Osteoblast (primary cell): Measurements from ENCODE around the gene PTPMT1. TPM values are rescaled to one million over a fixed set of nuclear protein-coding genes. Genes with fewer than 3 reads are reported as not detected.

Experiments
- DNase-seq: peaks from one replicate; pipeline ENCODE4 v3.0.0; 2011; ENCODE audit warnings: low spot score, mixed read lengths; ENCODE audit not compliant: insufficient read length; ENCODE audit errors: missing footprints
- H2AFZ ChIP-seq: 2 replicates; pipeline ENCODE4 v1.6.0; 2011; ENCODE audit warnings: mild to moderate bottlenecking, low read length
- H3K27ac ChIP-seq: 2 replicates; pipeline ENCODE4 v1.5.1; 2011; ENCODE audit warnings: mild to moderate bottlenecking, low read depth, low read length, moderate library complexity
- H3K27me3 ChIP-seq: 2 replicates; pipeline ENCODE4 v1.6.0; 2012; ENCODE audit warnings: mild to moderate bottlenecking, control low read depth, inconsistent platforms, low read length, moderate library complexity; ENCODE audit not compliant: insufficient read depth
- H3K36me3 ChIP-seq: 2 replicates; pipeline ENCODE4 v1.5.1; 2011; ENCODE audit warnings: mild to moderate bottlenecking, low read length, control low read depth, moderate library complexity; ENCODE audit not compliant: insufficient read depth
- H3K4me1 ChIP-seq: 2 replicates; pipeline ENCODE4 v1.5.1; 2011; ENCODE audit warnings: mild to moderate bottlenecking, low read length, control low read depth, moderate library complexity; ENCODE audit not compliant: insufficient read depth
- H3K4me2 ChIP-seq: 2 replicates; pipeline ENCODE4 v1.6.0; 2011; ENCODE audit warnings: mild to moderate bottlenecking, low read length; ENCODE audit not compliant: insufficient read depth
- H3K4me3 ChIP-seq: fragments of 200-600 bp; sonication (generic); 3 replicates; pipeline ENCODE4 v1.5.1; 2012; ENCODE audit warnings: mild to moderate bottlenecking, low read length, inconsistent platforms; ENCODE audit not compliant: insufficient read depth
- H3K79me2 ChIP-seq: 2 replicates; pipeline ENCODE4 v1.6.0; 2012; ENCODE audit warnings: mild to moderate bottlenecking, low read length, control low read depth, inconsistent platforms; ENCODE audit not compliant: insufficient read depth
- H3K9me3 ChIP-seq: 2 replicates; pipeline ENCODE4 v1.5.1; 2011; ENCODE audit warnings: low read depth, low read length, control low read depth
- H4K20me1 ChIP-seq: 2 replicates; pipeline ENCODE4 v1.6.0; 2012; ENCODE audit warnings: mild to moderate bottlenecking, low read length, control low read depth; ENCODE audit not compliant: insufficient read depth
- total RNA-seq: library from RNA; depleted of rRNA; stranded (reverse); fragments of >200 nt; gene quantifications from 2 replicates; pipeline ENCODE4 v1.2.3, GENCODE V29; 2012
- TF ChIP-seq, protein P1 (sequence below): IDR thresholded peaks from 2 replicates; pipeline ENCODE4 v1.5.1; 2011; ENCODE audit warnings: mild to moderate bottlenecking, low read depth, low read length, moderate library complexity; ENCODE audit errors: extremely low read depth

PTPMT1 gene
- total RNA-seq, 1 donor: 80.7 TPM

DNA sequence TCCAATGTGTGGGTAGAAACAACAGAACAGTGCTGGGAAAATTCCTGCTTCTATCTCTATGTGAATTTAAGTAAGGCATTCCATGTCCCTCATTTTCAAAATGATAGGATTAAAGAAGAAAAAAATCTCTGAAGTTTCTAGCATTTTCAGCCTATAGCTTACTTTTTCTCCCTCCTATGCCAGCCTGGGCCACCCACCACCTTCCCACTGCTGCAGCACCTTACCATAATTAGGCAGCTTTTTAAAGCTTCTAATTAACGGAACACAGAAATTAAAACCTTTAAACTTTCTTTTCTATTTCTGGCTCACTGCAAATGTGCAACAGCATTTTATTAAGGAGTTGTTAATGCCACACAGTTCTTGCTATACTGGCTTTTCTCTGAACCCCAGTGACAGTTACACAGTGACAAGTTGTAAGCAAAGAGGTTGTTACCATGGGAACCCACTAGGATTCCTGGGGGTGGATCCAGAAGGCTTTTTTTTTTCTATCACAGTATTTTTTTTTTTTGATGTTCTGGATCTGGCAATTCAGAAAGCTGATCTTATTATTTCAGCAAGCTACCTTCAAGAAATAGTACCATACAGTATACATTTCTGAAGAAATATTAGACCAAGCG lies 32.7 kb upstream of the PTPMT1 start:
- DNase-seq: peak; percentile 29
- Histone ChIP-seq H3K4me1 (peaks cover 32% of the 10 kb centered on the region), H4K20me1 (peaks cover 51% of the 10 kb centered on the region), H3K27me3 (no peaks in the 10 kb centered on the region), H3K4me2 (peak overlapping the region; percentile 59), H3K9me3 (no peaks in the 10 kb centered on the region), H2AFZ (no peak overlapping the region), H3K36me3 (peaks cover 4% of the 10 kb centered on the region), H3K79me2 (peaks cover 98% of the 10 kb centered on the region), H3K27ac (peak overlapping the region; percentile 77), H3K4me3 (peak overlapping the region; percentile 4)
- TF ChIP-seq, protein P1, sequence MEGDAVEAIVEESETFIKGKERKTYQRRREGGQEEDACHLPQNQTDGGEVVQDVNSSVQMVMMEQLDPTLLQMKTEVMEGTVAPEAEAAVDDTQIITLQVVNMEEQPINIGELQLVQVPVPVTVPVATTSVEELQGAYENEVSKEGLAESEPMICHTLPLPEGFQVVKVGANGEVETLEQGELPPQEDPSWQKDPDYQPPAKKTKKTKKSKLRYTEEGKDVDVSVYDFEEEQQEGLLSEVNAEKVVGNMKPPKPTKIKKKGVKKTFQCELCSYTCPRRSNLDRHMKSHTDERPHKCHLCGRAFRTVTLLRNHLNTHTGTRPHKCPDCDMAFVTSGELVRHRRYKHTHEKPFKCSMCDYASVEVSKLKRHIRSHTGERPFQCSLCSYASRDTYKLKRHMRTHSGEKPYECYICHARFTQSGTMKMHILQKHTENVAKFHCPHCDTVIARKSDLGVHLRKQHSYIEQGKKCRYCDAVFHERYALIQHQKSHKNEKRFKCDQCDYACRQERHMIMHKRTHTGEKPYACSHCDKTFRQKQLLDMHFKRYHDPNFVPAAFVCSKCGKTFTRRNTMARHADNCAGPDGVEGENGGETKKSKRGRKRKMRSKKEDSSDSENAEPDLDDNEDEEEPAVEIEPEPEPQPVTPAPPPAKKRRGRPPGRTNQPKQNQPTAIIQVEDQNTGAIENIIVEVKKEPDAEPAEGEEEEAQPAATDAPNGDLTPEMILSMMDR: no peak

DNA sequence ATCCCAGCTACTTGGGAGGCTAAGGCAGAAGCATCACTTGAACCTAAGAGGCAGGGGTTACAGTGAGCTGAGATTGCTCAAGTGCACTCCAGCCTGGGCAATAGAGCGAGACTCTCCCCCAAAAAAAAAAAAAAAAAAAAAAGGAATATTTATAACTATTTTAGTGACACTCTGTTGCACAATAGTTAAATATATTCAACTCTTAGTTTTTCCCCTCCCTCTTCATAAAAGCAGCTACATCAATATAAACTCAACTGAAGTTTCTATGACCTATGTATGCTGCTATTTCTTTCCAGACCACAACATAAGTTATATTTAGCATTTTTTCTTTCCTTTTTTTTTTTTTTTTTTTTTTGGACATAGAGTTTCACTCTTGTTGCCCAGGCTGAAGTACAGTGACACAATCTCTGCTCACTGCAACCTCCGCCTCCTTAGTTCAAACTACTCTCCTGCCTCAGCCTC lies 31.7 kb upstream of the PTPMT1 start:
- DNase-seq: peak; percentile 73
- Histone ChIP-seq H2AFZ (no peak overlapping the region), H3K79me2 (peaks cover 97% of the 10 kb centered on the region), H3K4me3 (no peak overlapping the region), H3K27me3 (no peaks in the 10 kb centered on the region), H3K4me2 (peak overlapping the region; percentile 36), H3K36me3 (peaks cover 4% of the 10 kb centered on the region), H4K20me1 (peaks cover 56% of the 10 kb centered on the region), H3K27ac (peak overlapping the region; percentile 77), H3K4me1 (peaks cover 34% of the 10 kb centered on the region), H3K9me3 (no peaks in the 10 kb centered on the region)
- TF ChIP-seq, protein P1: no peak

DNA sequence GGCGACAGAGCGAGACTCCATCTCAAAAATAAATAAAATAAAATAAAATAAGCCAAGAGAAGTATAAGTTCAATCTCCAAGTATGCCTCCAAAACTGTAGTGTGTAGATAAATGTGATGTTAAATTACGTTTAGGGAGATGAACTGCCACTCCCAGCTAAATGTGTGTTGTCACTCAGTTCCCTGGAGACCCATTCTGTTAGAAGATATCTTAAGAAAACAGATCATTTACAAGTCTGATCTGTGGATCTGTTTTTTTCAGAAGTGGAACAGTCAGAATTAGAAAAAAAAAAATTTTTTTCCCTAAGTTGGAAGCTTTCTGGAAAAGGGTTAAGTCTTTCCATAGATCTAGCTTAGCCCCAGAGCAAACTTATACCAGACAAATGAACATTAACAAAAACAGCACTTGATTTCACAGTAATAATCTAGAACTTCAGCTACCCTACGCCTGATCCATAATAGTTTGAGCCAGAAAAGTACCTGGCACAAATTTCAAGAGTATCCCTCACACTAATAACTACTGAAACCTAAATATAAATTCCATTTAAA lies 30.6 kb upstream of the PTPMT1 start:
- TF ChIP-seq, protein P1: no peak
- no peak for DNase-seq
- H3K9me3 ChIP-seq: no peaks in the 10 kb centered on the region
- H3K4me3 ChIP-seq: no peak overlapping the region
- peaks cover 44% of the 10 kb centered on the region for H3K4me1 ChIP-seq
- H3K27ac ChIP-seq: peak overlapping the region; percentile 77
- no peak overlapping the region for H2AFZ ChIP-seq
- no peak overlapping the region for H3K4me2 ChIP-seq
- H4K20me1 ChIP-seq: peaks cover 60% of the 10 kb centered on the region
- no peaks in the 10 kb centered on the region for H3K27me3 ChIP-seq
- peaks cover 4% of the 10 kb centered on the region for H3K36me3 ChIP-seq
- H3K79me2 ChIP-seq: peaks cover 97% of the 10 kb centered on the region

DNA sequence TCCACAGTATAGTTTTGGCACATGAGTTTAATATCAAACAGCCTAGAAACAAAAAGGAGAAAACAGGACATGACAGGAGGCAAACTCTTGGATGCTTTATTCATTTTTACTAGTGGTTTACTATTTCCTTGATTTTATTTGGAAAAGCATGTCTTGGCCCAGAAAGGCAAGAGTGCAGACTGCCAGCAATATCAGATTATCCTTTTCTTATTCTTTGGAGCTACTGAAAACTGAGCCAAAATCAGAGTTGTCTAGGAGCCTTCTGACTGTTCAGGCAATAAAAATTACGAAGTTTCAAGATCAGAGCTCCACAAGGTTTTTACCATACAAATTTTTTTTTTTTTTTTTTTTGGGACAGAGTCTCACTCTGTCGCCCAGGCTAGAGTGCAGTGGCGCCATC lies 28.5 kb upstream of the PTPMT1 start:
- no peak overlapping the region for H3K27ac ChIP-seq
- peaks cover 55% of the 10 kb centered on the region for H3K4me1 ChIP-seq
- H3K79me2 ChIP-seq: peaks cover 95% of the 10 kb centered on the region
- DNase-seq: no peak
- no peak overlapping the region for H3K4me2 ChIP-seq
- no peak overlapping the region for H2AFZ ChIP-seq
- TF ChIP-seq, protein P1: no peak
- peaks cover 64% of the 10 kb centered on the region for H4K20me1 ChIP-seq
- H3K36me3 ChIP-seq: peaks cover 4% of the 10 kb centered on the region
- no peaks in the 10 kb centered on the region for H3K27me3 ChIP-seq
- H3K9me3 ChIP-seq: no peaks in the 10 kb centered on the region
- H3K4me3 ChIP-seq: no peak overlapping the region
